Activated CD4-positive, alpha-beta memory T cell treated with anti-CD3 and anti-CD28 coated beads for 36 hours (primary cell): ENCODE results near the gene ROBO1. TPM values are rescaled to one million over a fixed set of nuclear protein-coding genes. Genes with fewer than 3 reads are reported as not detected.

Experiments used
- CTCF ChIA-PET: fragments of 350-600 bp; sonication (Branson Sonifier 250); formaldehyde crosslinking; loops from one replicate; lab custom pipeline; 2021; ENCODE audit warnings: antibody characterized with exemption, inconsistent platforms; lab: Charles Lee
- POLR2A ChIA-PET: fragments of 350-600 bp; sonication (Branson Sonifier 250); formaldehyde crosslinking; loops from one replicate; lab custom pipeline; 2021; ENCODE audit warnings: antibody characterized with exemption; lab: Charles Lee
- DNase-seq: peaks from one replicate; pipeline ENCODE4 v3.0.0-alpha.2; 2020
- H3K27ac Mint-ChIP-seq: one replicate; pipeline ENCODE4 v1.8.0; 2021; ENCODE audit warnings: mixed read lengths
- H3K27me3 Mint-ChIP-seq: one replicate; pipeline ENCODE4 v1.8.0; 2021; ENCODE audit warnings: mixed read lengths
- H3K36me3 Mint-ChIP-seq: one replicate; pipeline ENCODE4 v1.8.0; 2021; ENCODE audit warnings: mixed read lengths
- H3K4me1 Mint-ChIP-seq: one replicate; pipeline ENCODE4 v1.8.0; 2021; ENCODE audit warnings: low read depth, mixed read lengths
- H3K4me3 Mint-ChIP-seq: one replicate; pipeline ENCODE4 v1.8.0; 2021; ENCODE audit warnings: mild to moderate bottlenecking, mixed read lengths
- H3K9me3 Mint-ChIP-seq: one replicate; pipeline ENCODE4 v1.8.0; 2021; ENCODE audit warnings: mixed read lengths
- intact Hi-C: fragments of 100-400 bp; cut with micrococcal nuclease; formaldehyde crosslinking; loops from one replicate; pipeline ENCODE4 v1.15.1; 2023
- total RNA-seq, 2 experiments: library from RNA; stranded (reverse); gene quantifications; one replicate each; pipeline ENCODE4 v1.2.3, GENCODE V29; 2021

The ROBO1 gene
- total RNA-seq, 2 experiments from 2014 or later = not detected

GRCh38 chr3:78927759-78928158 lies 840.0 kb downstream of the ROBO1 start:
- Mint-ChIP-seq H3K27ac (no peak overlapping the region), H3K4me3 (no peak overlapping the region), H3K36me3 (no peaks in the 10 kb centered on the region), H3K27me3 (no peaks in the 10 kb centered on the region), H3K9me3 (peaks cover 7% of the 10 kb centered on the region), H3K4me1 (no peaks in the 10 kb centered on the region)
- ChIA-PET POLR2A (no interaction called here), CTCF (no interaction called here)
- intact Hi-C loops = no loop called here
- DNase-seq = no peak

GRCh38 chr3:78926523-78926922 lies 841.3 kb downstream of the ROBO1 start:
- Mint-ChIP-seq H3K4me3 (no peak overlapping the region), H3K4me1 (no peaks in the 10 kb centered on the region), H3K27ac (no peak overlapping the region), H3K9me3 (peaks cover 12% of the 10 kb centered on the region), H3K36me3 (no peaks in the 10 kb centered on the region), H3K27me3 (no peaks in the 10 kb centered on the region)
- intact Hi-C loops = no loop called here
- no peak for DNase-seq
- ChIA-PET CTCF (no interaction called here), POLR2A (no interaction called here)

GRCh38 chr3:78924711-78925110 lies 843.1 kb downstream of the ROBO1 start:
- Mint-ChIP-seq H3K4me3 (no peak overlapping the region), H3K27me3 (no peaks in the 10 kb centered on the region), H3K4me1 (no peaks in the 10 kb centered on the region), H3K36me3 (no peaks in the 10 kb centered on the region), H3K9me3 (peaks cover 11% of the 10 kb centered on the region), H3K27ac (no peak overlapping the region)
- intact Hi-C loops = no loop called here
- CTCF ChIA-PET = no interaction called here
- DNase-seq = no peak
- POLR2A ChIA-PET = no interaction called here

GRCh38 chr3:78919021-78919755 lies 848.6 kb downstream of the ROBO1 start:
- DNase-seq = no peak
- intact Hi-C loops = no loop called here
- Mint-ChIP-seq H3K27me3 (no peaks in the 10 kb centered on the region), H3K36me3 (no peaks in the 10 kb centered on the region), H3K9me3 (peaks cover 5% of the 10 kb centered on the region), H3K4me1 (no peaks in the 10 kb centered on the region), H3K4me3 (no peak overlapping the region), H3K27ac (no peak overlapping the region)
- CTCF ChIA-PET = no interaction called here
- POLR2A ChIA-PET = no interaction called here

- no peaks in the 10 kb centered on the region for H3K4me1 Mint-ChIP-seq
Observed at GRCh38 chr3:78918361-78919020, 849.3 kb downstream of the ROBO1 start.

GRCh38 chr3:78917536-78917935 lies 850.3 kb downstream of the ROBO1 start:
- POLR2A ChIA-PET = no interaction called here
- H3K36me3 Mint-ChIP-seq = no peaks in the 10 kb centered on the region
- CTCF ChIA-PET = no interaction called here

More at GRCh38 chr3:78918361-78919020, 849.3 kb downstream of the ROBO1 start:
- H3K36me3 Mint-ChIP-seq = no peaks in the 10 kb centered on the region
- H3K27ac Mint-ChIP-seq = no peak overlapping the region
- ChIA-PET CTCF (no interaction called here), POLR2A (no interaction called here)
- H3K9me3 Mint-ChIP-seq = peaks cover 8% of the 10 kb centered on the region
- intact Hi-C loops = no loop called here
- no peak overlapping the region for H3K4me3 Mint-ChIP-seq
- no peak for DNase-seq
- H3K27me3 Mint-ChIP-seq = no peaks in the 10 kb centered on the region

GRCh38 chr3:78913711-78914110 lies 854.1 kb downstream of the ROBO1 start:
- H3K4me3 Mint-ChIP-seq = no peak overlapping the region
- H3K27me3 Mint-ChIP-seq = no peaks in the 10 kb centered on the region
- POLR2A ChIA-PET = no interaction called here
- H3K4me1 Mint-ChIP-seq = no peaks in the 10 kb centered on the region
- no peak overlapping the region for H3K27ac Mint-ChIP-seq
- DNase-seq = no peak
- H3K36me3 Mint-ChIP-seq = no peaks in the 10 kb centered on the region
- CTCF ChIA-PET = no interaction called here
- peaks cover 9% of the 10 kb centered on the region for H3K9me3 Mint-ChIP-seq
- intact Hi-C loops = no loop called here

More at GRCh38 chr3:78917536-78917935, 850.3 kb downstream of the ROBO1 start:
- peaks cover 8% of the 10 kb centered on the region for H3K9me3 Mint-ChIP-seq
- H3K27ac Mint-ChIP-seq = no peak overlapping the region
- no peak for DNase-seq
- H3K4me3 Mint-ChIP-seq = no peak overlapping the region
- intact Hi-C loops = no loop called here
- no peaks in the 10 kb centered on the region for H3K4me1 Mint-ChIP-seq
- no peaks in the 10 kb centered on the region for H3K27me3 Mint-ChIP-seq

GRCh38 chr3:78912687-78913086 lies 855.1 kb downstream of the ROBO1 start:
- Mint-ChIP-seq H3K9me3 (peaks cover 9% of the 10 kb centered on the region), H3K36me3 (no peaks in the 10 kb centered on the region), H3K27ac (no peak overlapping the region), H3K27me3 (no peaks in the 10 kb centered on the region), H3K4me3 (no peak overlapping the region), H3K4me1 (no peaks in the 10 kb centered on the region)
- DNase-seq = no peak
- intact Hi-C loops = no loop called here
- ChIA-PET CTCF (no interaction called here), POLR2A (no interaction called here)

- no peaks in the 10 kb centered on the region for H3K36me3 Mint-ChIP-seq
- H3K27ac Mint-ChIP-seq = no peak overlapping the region
- ChIA-PET CTCF (no interaction called here), POLR2A (no interaction called here)
- H3K9me3 Mint-ChIP-seq = peaks cover 9% of the 10 kb centered on the region
- intact Hi-C loops = no loop called here
- H3K27me3 Mint-ChIP-seq = no peaks in the 10 kb centered on the region
- no peak overlapping the region for H3K4me3 Mint-ChIP-seq
- no peaks in the 10 kb centered on the region for H3K4me1 Mint-ChIP-seq
- DNase-seq = no peak
Observed at GRCh38 chr3:78912259-78912658, 855.5 kb downstream of the ROBO1 start.

GRCh38 chr3:78911394-78911793 lies 856.4 kb downstream of the ROBO1 start:
- Mint-ChIP-seq H3K9me3 (peaks cover 13% of the 10 kb centered on the region), H3K27me3 (no peaks in the 10 kb centered on the region), H3K4me3 (no peak overlapping the region), H3K36me3 (no peaks in the 10 kb centered on the region), H3K4me1 (no peaks in the 10 kb centered on the region), H3K27ac (no peak overlapping the region)
- ChIA-PET CTCF (no interaction called here), POLR2A (no interaction called here)
- DNase-seq = no peak
- intact Hi-C loops = no loop called here

GRCh38 chr3:78908236-78908635 lies 859.6 kb downstream of the ROBO1 start:
- H3K9me3 Mint-ChIP-seq = peaks cover 13% of the 10 kb centered on the region
- no peak overlapping the region for H3K4me3 Mint-ChIP-seq
- intact Hi-C loops = no loop called here
- POLR2A ChIA-PET = no interaction called here
- DNase-seq = no peak
- H3K36me3 Mint-ChIP-seq = no peaks in the 10 kb centered on the region
- no peak overlapping the region for H3K27ac Mint-ChIP-seq
- no peaks in the 10 kb centered on the region for H3K4me1 Mint-ChIP-seq
- CTCF ChIA-PET = no interaction called here
- H3K27me3 Mint-ChIP-seq = no peaks in the 10 kb centered on the region

GRCh38 chr3:78907367-78907766 lies 860.4 kb downstream of the ROBO1 start:
- Mint-ChIP-seq H3K9me3 (peaks cover 14% of the 10 kb centered on the region), H3K4me3 (no peak overlapping the region), H3K4me1 (no peaks in the 10 kb centered on the region), H3K27ac (no peak overlapping the region), H3K27me3 (no peaks in the 10 kb centered on the region), H3K36me3 (no peaks in the 10 kb centered on the region)
- ChIA-PET POLR2A (no interaction called here), CTCF (no interaction called here)
- intact Hi-C loops = no loop called here
- no peak for DNase-seq

GRCh38 chr3:78906930-78907329 lies 860.9 kb downstream of the ROBO1 start:
- H3K4me1 Mint-ChIP-seq = no peaks in the 10 kb centered on the region
- no peak for DNase-seq
- H3K27me3 Mint-ChIP-seq = no peaks in the 10 kb centered on the region
- no peak overlapping the region for H3K27ac Mint-ChIP-seq
- ChIA-PET POLR2A (no interaction called here), CTCF (no interaction called here)
- intact Hi-C loops = no loop called here
- peaks cover 14% of the 10 kb centered on the region for H3K9me3 Mint-ChIP-seq
- H3K36me3 Mint-ChIP-seq = no peaks in the 10 kb centered on the region
- no peak overlapping the region for H3K4me3 Mint-ChIP-seq
